ENCODE data around the gene COPS8.

DNA sequence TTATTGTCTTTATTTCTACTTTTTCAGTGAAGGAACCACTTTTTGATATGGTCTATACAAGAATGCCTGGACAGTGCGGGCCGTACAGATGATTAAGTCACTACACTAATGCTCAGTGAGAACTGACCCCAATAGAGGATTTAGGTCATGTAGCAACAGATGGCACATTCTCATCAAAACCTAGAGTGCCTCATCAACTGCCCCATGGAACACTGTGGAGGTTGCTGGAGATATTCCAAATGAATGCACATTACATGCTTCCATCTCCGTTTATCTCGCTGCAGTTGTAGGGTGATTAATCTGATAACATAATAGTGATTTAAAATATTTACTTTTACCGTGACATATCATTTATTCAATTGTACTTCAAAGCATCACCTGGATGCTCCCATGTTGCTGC, 41.8 kb upstream of the COPS8 start:
- TF ChIP-seq, protein P1, sequence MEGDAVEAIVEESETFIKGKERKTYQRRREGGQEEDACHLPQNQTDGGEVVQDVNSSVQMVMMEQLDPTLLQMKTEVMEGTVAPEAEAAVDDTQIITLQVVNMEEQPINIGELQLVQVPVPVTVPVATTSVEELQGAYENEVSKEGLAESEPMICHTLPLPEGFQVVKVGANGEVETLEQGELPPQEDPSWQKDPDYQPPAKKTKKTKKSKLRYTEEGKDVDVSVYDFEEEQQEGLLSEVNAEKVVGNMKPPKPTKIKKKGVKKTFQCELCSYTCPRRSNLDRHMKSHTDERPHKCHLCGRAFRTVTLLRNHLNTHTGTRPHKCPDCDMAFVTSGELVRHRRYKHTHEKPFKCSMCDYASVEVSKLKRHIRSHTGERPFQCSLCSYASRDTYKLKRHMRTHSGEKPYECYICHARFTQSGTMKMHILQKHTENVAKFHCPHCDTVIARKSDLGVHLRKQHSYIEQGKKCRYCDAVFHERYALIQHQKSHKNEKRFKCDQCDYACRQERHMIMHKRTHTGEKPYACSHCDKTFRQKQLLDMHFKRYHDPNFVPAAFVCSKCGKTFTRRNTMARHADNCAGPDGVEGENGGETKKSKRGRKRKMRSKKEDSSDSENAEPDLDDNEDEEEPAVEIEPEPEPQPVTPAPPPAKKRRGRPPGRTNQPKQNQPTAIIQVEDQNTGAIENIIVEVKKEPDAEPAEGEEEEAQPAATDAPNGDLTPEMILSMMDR (IDR thresholded peaks at IDR 0.05): no peak
- TF ChIP-seq POLR2A (IDR thresholded peaks at IDR 0.05) (no peak), POLR2AphosphoS5 (IDR thresholded peaks at IDR 0.05) (no peak), EP300 (IDR thresholded peaks at IDR 0.05) (no peak)

Measured in gastroesophageal sphincter (tissue), 3 donors.